Gastroesophageal sphincter (tissue), 4 donors: ENCODE data around the gene SKIC8. TPM values are rescaled to one million over a fixed set of nuclear protein-coding genes. Genes with fewer than 3 reads are reported as not detected.

ENCODE experiments used
- ATAC-seq: fragments of 150-250 bp; one replicate; pipeline ENCODE4 v1.9.1; 2016; ENCODE audit warnings: mild to moderate bottlenecking, moderate library complexity
- H3K27ac ChIP-seq, 4 donors: fragments of 200-600 bp; sonication (generic) in 3 of 4; 1 replicate in 3 of 4; 2 replicates in 1 of 4; pipeline ENCODE4 v1.5.1; 2016 to 2019
- H3K27me3 ChIP-seq: fragments of 200-600 bp; sonication (generic); one replicate; pipeline ENCODE4 v1.5.1; 2019
- H3K36me3 ChIP-seq, 2 donors: fragments of 200-600 bp; sonication (generic); one replicate each; pipeline ENCODE4 v1.5.1; 2019; ENCODE audit warnings: control low read depth in 1 of 2
- H3K4me1 ChIP-seq, 3 donors: fragments of 200-600 bp; sonication (generic); 1 replicate in 2 of 3; 2 replicates in 1 of 3; pipeline ENCODE4 v1.5.1; 2016 to 2019; ENCODE audit warnings: control low read depth in 2 of 3
- H3K4me3 ChIP-seq, 2 donors: fragments of 200-600 bp; sonication (generic); one replicate each; pipeline ENCODE4 v1.5.1; 2019; ENCODE audit warnings: mild to moderate bottlenecking in 1 of 2, moderate library complexity in 1 of 2
- H3K9me3 ChIP-seq, 3 donors: fragments of 200-600 bp; sonication (generic); one replicate each; pipeline ENCODE4 v1.5.1; 2017 to 2019; ENCODE audit warnings: control low read depth in 2 of 3
- EP300 ChIP-seq: sonication (generic); formaldehyde crosslinking; IDR thresholded peaks from one replicate; pipeline ENCODE4 v1.6.1; 2017; ENCODE audit warnings: antibody characterized with exemption, mild to moderate bottlenecking
- POLR2A ChIP-seq, 2 donors: fragments of 450-650 bp; IDR thresholded peaks; one replicate each; pipeline ENCODE4 v1.6.1; 2017; ENCODE audit warnings: antibody characterized with exemption in 2 of 2, mild to moderate bottlenecking in 2 of 2, moderate library complexity in 1 of 2
- POLR2AphosphoS5 ChIP-seq: sonication (generic); formaldehyde crosslinking; IDR thresholded peaks from one replicate; pipeline ENCODE4 v1.6.1; 2017; ENCODE audit warnings: antibody characterized with exemption
- WGBS, 2 donors: methylation state at CpG; one replicate each; pipeline ENCODE4 v1.1.5; 2018; ENCODE audit warnings: low coverage in 1 of 2; 5-methylcytosine and 5-hydroxymethylcytosine counted together
- total RNA-seq, 4 donors: library from RNA; depleted of rRNA; stranded (reverse); fragments of >200 nt; gene quantifications; one replicate each; pipeline ENCODE4 v1.1.0, GENCODE V29; 2016
- TF ChIP-seq, protein P1 (sequence below), 4 experiments: fragments of 200-600 bp in 2 of 4; fragments of 450-650 bp in 2 of 4; sonication (generic) in 1 of 4; IDR thresholded peaks; one replicate each; pipeline ENCODE4 v1.5.1; 2017 to 2019; ENCODE audit warnings: antibody characterized with exemption in 4 of 4, mild to moderate bottlenecking in 2 of 4, moderate library complexity in 2 of 4

Gene SKIC8
- total RNA-seq, 4 donors from 2014 or later, result 31.1 to 59.0 (median 44.4) TPM

DNA sequence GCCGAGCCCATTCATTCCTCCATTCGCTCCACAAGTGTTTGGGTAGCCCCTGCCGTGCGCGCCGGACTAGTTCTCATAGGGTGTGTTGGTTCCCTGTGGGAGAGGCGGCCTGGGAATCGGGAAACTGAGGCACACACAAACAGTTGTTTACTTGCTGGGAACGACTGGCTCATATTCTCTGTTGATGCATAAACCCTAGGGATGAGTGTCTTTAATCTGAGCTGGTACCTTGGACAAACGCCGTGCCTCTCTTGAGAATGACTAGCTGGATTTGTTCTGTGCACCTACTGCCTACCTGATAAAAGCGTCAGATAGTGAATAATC is 34.3 kb downstream of the SKIC8 start:
- TF ChIP-seq, protein P1, sequence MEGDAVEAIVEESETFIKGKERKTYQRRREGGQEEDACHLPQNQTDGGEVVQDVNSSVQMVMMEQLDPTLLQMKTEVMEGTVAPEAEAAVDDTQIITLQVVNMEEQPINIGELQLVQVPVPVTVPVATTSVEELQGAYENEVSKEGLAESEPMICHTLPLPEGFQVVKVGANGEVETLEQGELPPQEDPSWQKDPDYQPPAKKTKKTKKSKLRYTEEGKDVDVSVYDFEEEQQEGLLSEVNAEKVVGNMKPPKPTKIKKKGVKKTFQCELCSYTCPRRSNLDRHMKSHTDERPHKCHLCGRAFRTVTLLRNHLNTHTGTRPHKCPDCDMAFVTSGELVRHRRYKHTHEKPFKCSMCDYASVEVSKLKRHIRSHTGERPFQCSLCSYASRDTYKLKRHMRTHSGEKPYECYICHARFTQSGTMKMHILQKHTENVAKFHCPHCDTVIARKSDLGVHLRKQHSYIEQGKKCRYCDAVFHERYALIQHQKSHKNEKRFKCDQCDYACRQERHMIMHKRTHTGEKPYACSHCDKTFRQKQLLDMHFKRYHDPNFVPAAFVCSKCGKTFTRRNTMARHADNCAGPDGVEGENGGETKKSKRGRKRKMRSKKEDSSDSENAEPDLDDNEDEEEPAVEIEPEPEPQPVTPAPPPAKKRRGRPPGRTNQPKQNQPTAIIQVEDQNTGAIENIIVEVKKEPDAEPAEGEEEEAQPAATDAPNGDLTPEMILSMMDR (IDR thresholded peaks at IDR 0.05), result no peak
- no peak for TF ChIP-seq POLR2AphosphoS5
- TF ChIP-seq POLR2A (IDR thresholded peaks at IDR 0.05), result no peak
- no peak for TF ChIP-seq EP300
- 38 to 55% methylated on average over 4 of the region's 12 CpGs for whole genome bisulfite sequencing, 2 donors
- no peak for ATAC-seq
- Histone ChIP-seq H3K36me3 (no peaks in the 10 kb centered on the region), H3K27me3 (no peaks in the 10 kb centered on the region), H3K4me1 (peaks cover 2 to 48% (median 11%) of the 10 kb centered on the region in 3 donors), H3K27ac (peak overlapping the region; percentile 31 to 89 (median 76)), H3K9me3 (no peaks in the 10 kb centered on the region), H3K4me3 (peak overlapping the region; percentile 26 to 75)

DNA sequence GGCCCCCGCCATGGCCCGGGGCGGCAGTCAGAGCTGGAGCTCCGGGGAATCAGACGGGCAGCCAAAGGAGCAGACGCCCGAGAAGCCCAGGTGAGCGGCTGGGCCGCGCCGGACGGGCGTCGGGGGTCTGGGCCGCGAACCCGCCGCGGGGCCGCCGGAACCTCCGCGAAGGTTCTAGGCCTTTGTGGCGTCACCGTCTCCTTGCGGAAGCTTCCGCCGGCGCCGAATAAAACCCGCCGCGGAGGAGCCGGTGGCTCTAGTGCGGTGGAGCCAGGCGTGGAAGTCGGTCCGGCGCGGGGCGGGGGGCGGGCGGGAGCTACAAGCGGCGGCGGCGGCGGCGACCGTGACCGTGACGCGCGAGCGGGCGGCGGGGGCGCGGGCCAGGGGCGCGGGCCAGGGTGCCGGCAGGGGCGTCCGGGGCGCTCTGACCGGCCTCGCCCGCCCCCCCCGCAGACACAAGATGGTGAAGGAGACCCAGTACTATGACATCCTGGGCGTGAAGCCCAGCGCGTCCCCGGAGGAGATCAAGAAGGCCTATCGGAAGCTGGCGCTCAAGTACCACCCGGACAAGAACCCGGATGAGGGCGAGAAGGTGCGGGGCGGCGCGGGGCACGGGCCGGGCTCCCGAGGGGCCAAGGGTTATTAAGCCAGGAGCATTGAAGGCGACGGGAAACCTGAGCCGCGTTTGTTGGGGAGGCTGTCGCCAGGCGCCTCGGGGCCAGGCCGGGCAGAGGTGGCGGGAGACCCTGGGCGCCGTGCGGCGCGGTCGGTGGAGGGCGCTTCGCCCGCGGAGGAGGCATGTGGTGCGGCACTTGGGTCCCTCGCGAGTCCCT is 34.9 kb downstream of the SKIC8 start, which contains the start of gene DNAJA4:
Gene DNAJA4 (plus strand): TSS at position 259 of the 833 bp plus-strand sequence. CDS start 202 bp downstream, at position 461.
- Histone ChIP-seq H3K4me1 (peaks cover 2 to 48% (median 11%) of the 10 kb centered on the region in 3 donors), H3K4me3 (peak within 1 kb of the TSS; percentile 26 to 75), H3K27ac (peak within 1 kb of the TSS; percentile 31 to 89 (median 76)), H3K27me3 (no peaks in the 10 kb centered on the region), H3K36me3 (no peaks in the 10 kb centered on the region), H3K9me3 (no peaks in the 10 kb centered on the region)
- ATAC-seq, result peak; percentile 58
- WGBS, 2 donors, result 0 to 10% methylated on average over 8 to 11 of the region's 107 CpGs
- TF ChIP-seq, protein P1 (IDR thresholded peaks at IDR 0.05), result peak in 1 of 4 experiments; percentile 49
- TF ChIP-seq POLR2AphosphoS5 (peak; percentile 43), POLR2A (IDR thresholded peaks at IDR 0.05) (peak; percentile 41 to 48), EP300 (no peak)

DNA sequence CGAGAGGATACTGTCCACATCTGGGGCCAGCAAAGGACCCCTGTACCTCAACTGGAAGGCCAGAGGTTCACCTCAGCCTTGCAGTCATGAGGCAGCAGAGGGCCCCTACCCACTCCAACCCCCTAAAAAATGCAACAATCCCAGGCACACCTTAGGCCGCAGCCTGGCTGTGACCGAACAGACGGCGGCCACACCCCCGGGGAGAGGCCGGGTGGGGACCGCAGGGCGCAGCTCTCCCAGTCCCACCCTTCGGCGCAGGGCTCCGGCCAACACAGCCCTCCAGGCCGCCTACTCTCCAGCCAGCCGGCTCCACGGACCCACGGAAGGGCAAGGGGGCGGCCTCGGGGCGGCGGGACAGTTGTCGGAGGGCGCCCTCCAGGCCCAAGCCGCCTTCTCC is 35.5 kb downstream of the SKIC8 start:
- no peaks in the 10 kb centered on the region for H3K36me3 ChIP-seq
- TF ChIP-seq, protein P1 (IDR thresholded peaks at IDR 0.05), result no peak
- TF ChIP-seq EP300 (no peak), POLR2A (IDR thresholded peaks at IDR 0.05) (no peak), POLR2AphosphoS5 (no peak)
- WGBS, 2 donors, result no CpG with 5 or more reads among the region's 23 CpGs
- no peaks in the 10 kb centered on the region for H3K9me3 ChIP-seq
- H3K4me3 ChIP-seq, result peak overlapping the region; percentile 26 to 75
- H3K4me1 ChIP-seq, result peaks cover 2 to 47% (median 11%) of the 10 kb centered on the region in 3 donors
- peak overlapping the region in 3 of 4 donors; percentile 72 to 89 (median 80) for H3K27ac ChIP-seq
- ATAC-seq, result no peak
- no peaks in the 10 kb centered on the region for H3K27me3 ChIP-seq

DNA sequence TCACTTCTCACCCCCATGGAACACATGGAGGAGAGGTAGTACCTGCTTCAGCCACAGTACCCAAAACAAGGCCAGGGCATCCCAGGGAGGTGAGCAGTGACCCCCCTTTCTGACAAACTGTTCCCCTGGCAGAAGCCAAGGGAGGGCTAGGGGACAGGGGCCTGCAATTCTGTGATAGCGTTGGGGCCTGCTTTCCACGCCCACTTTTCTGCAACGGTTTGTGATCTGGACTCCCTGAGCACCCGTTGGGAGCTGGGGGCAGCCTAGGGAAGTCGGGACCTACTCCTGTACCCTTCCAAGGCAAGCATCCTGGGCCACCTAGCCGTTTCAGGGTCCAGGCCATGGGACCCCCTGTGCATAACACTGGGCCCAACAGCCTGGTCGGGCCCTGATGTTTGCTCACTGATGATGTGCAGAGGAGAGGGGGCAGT is 36.0 kb downstream of the SKIC8 start:
- Histone ChIP-seq H3K27me3 (no peaks in the 10 kb centered on the region), H3K9me3 (no peaks in the 10 kb centered on the region), H3K36me3 (no peaks in the 10 kb centered on the region), H3K4me1 (peaks cover 2 to 41% (median 11%) of the 10 kb centered on the region in 3 donors), H3K27ac (peak overlapping the region in 1 of 4 donors; percentile 89), H3K4me3 (no peak overlapping the region)
- no peak for ATAC-seq
- no CpG with 5 or more reads among the region's 7 CpGs for WGBS, 2 donors
- TF ChIP-seq, protein P1 (IDR thresholded peaks at IDR 0.05), result no peak
- TF ChIP-seq EP300 (no peak), POLR2A (IDR thresholded peaks at IDR 0.05) (no peak), POLR2AphosphoS5 (no peak)
